Stomach (tissue), 4 donors: ENCODE data around the gene NEMP1.

Experiments used
- CTCF ChIP-seq, 7 experiments: fragments of 450-650 bp in 4 of 7; fragments of 200-600 bp in 3 of 7; sonication (generic) in 3 of 7; IDR thresholded peaks; one replicate each; pipeline ENCODE4 v1.5.1; 2016 to 2019; ENCODE audit warnings: antibody characterized with exemption in 7 of 7, control low read depth in 2 of 7, mild to moderate bottlenecking in 1 of 7
- POLR2A ChIP-seq, 4 donors: fragments of 450-650 bp; IDR thresholded peaks; one replicate each; pipeline ENCODE4 v1.6.1; 2016; ENCODE audit warnings: antibody characterized with exemption in 4 of 4, control low read depth in 2 of 4, mild to moderate bottlenecking in 1 of 4, moderate library complexity in 1 of 4

DNA sequence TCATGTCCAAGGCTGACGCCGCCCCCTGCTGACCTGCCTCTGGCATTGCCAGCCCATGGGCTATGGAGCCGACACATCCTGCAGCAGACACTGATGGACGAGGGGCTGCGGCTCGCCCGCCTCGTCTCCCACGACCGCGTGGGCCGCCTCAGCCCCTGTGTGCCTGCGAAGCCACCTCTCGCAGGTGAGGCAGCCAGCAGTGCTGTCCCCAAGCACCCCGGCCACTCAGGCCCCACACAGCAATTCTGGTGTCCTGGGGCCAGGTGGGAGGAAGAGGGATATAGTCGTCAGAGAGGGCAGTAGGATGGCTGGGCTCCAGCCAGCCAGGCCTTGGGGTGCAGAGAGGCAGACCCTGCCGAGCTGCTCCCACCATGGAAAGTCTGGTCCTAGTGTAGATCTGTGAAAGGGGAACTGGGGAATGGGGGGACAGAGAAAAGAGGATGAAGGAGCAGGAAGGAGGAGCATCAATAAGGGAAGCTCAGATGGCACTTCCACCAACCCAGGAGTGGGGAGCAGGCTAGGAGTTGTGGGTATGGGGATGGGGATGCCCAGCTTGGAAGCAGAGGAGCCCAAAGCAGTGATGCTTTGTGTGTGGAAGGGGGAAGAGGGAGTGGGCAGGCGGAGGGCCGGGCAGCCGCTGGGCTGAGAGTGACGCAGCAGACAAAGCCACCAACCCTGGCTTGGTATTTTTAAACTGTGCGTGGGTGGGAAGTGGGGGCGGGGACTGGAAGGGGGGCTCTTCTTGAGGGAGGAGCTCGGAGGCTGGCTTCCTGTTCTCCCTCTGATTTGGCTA is 15.0 kb upstream of the NEMP1 start:
- TF ChIP-seq CTCF (IDR thresholded peaks at IDR 0.05) (peak in 4 of 7 experiments; percentile 26 to 55 (median 36)), POLR2A (IDR thresholded peaks at IDR 0.05) (no peak)
